NCI-H748 (cell line): ENCODE results near the gene ACVR2B.

Experiments used
- DNase-seq: peaks from one replicate; lab custom pipeline; 2025; ENCODE audit not compliant: unreplicated experiment; lab: John Stamatoyannopoulos, UW

ACVR2B gene

DNA sequence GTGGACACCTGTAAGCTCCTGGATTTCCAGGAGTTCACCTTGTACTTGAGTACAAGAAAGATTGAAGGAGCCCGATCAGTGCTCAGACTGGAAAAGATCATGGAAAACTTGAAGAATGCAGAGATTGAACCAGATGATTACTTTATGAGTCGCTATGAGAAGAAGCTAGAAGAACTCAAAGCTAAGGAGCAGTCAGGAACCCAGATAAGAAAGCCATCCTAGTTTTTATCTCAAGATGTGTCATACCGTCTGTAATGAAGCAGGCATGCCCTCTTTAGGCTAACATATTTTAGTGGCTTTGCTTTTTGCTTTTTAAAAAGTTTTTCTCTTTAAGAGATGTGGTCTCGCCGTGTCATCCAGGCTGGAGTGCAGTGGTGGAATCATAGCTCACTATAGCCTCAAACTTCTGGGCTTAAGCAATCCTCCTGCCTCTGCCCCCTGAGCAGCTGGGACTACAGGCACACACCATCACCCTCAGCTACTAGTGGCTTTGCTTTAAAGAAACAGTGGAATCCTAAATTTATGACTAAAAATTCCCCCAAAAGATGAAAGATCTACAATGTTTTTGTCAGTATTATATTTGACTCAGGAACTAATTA lies 70.5 kb downstream of the ACVR2B start:
- no peak for DNase-seq

DNA sequence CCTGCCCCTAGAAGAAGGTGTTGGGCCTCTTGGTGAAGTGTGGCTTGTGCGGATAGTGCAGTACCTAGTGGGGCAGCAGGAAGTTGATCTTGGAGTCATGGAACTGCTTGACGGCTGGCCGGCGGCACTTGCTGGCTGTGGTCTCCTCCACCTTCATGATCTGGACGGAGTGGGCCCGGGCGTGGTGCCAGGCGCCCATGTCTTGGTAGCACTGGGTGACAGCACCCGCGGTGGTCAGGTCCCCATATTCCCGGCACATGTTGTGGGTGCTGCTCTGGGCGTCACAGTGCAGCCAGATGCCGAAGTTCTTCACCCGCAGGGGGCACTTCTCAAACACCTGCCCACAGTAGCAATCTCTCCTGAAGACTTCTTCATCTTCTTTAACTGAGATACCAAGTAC lies 73.1 kb downstream of the ACVR2B start:
- DNase-seq = no peak

DNA sequence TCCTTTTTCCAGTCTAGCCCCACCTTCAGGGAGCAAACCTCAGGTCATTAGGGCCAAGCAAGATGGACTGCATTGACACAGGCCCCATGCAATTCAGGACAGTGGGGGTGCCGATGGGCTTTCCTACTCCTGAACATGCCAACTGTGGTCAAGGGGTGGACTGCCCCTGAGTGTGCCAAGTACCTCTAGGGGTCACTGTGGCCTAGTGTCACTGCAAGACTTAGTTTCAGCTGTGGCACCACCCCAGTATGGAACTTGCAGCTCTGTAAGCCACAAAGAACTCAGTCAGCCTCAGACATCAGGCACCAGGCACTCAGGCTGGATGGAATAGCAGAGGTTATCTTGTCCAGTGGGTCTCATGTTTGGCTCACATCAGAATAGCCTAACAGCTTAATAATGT lies 74.8 kb downstream of the ACVR2B start:
- no peak for DNase-seq

DNA sequence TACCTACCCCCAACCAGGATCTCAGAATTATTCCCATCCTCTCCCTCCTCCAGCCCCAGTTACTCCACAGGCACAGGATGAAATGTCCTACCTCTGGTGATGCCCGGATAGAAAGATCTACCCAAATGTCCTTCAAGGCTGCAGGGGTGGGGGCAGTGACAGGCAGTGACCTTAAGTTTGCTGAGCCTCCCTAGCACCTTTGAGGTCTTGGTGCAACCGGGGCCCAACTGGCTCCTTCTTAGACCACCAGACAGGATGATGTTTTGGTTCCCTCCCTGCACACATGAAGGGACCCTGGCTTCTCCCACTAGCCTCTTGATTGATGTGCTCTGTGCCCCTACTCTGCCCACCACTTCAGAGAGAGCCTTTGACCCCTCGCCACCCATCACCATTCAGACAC lies 78.8 kb downstream of the ACVR2B start:
- no peak for DNase-seq

DNA sequence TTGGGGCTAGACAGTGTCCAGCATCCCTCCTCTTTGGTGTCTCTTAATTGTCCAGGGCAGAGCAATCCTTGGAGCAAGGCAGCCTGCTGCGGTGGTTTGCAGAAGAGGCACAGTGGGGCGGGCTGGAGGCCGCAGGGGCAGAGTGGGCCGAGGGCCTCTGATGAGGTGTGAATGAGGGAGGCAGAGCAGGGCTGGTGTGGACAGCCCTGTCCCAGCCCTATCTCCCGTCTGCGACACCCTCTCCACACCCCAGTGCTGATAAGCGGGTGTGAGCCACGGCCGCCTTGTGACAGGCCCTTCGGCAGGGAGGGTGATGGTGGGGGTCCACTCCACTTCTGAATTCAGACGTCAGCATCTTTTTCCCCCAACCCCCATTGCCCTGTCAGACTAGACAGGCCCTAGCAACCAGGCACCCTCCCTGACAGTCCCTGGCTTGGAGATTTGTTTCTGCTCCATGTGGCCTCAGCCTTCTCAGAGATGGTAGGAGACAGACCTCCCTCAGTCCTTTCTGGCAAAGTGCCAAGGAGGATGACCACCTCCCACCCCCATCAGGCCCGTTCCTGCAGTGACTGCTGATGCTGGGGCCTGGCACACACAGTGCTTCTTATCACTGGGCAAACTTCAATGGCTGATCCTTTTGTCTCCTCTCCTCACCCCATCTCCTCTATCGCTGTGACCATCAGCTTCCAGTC lies 79.7 kb downstream of the ACVR2B start:
- no peak for DNase-seq

DNA sequence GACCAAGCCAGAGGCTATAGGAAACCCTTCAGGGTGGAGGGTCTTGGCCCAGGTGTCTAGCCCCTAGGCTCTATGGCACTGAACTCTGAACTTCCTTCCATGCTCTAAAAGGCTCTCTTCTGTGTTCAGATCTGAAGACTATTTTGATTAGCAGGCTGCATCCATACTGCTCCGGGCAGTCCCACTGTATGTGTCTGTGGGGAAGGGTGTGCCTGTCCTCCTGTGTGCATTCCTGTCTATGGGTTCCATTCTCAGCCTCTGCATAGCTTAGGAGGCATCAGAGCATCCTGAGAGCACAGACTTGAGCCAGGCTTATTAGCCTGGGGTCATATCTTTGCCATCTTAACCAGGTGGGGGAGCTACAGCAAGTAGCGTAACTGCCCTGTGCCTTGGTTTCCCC lies 80.5 kb downstream of the ACVR2B start:
- no peak for DNase-seq

DNA sequence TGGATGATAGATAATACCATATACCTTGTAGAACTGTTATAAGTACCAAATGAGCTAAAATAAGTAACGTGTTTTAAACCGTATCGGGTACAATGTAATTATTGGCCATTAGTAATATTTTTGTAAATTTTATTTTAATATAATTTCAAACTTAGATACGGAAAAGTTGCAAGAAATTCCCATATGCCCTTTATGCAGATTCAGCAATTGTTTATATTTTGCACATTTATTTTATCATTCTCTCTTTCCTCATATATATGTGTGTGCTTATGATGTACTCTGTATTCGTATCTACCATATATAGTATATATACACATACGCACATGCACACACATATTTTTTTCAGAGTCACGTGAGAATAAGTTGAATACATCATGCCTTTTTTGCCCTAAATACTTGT lies 80.9 kb downstream of the ACVR2B start:
- DNase-seq = no peak

DNA sequence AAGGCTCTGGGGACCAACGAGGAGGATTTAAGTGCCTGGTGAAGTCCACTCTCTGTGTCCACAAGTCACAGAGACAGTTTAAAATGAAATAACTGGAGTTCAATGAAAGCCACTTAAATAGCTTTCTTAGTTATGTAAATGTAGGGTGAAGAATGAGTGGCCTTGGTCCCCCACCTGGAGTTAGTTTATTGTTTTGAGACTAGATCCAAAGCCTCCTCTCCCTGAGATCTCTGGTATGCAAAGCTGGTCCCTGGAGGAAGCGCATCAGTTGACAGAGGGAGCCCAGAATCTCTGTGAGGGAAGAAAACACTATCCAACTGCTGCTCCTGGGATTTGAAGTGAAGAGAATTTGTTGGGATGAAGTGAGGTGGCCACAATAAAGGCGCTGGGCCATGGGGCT lies 83.0 kb downstream of the ACVR2B start:
- DNase-seq = no peak

DNA sequence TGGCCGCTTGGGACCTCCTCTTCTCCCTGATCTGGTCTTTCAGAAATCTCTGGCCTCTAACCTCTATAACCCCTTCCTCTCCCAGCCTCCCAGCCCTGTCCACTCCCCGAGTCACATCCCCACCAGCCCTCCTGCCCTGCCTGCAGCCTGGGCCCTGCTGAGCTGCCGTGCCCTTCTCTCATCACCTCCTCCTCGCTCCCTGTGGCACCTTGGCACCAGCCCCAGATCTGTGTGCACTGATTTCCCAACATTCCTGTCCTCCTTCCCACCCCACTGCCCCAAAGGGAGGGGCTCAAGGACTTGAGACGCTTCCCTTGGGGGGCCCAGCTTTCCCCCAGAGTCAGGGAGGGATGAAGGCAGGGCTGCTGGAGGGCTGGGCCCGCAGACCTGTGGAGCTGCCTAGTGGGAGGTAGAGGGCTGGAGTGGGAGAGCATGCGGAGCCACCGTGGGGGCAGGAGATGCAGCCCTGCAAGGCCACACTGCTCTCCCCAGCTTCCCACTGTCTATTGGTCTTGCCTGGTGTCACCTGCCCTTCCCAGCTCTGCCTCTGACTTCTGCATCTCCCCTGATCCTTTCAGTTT lies 85.2 kb downstream of the ACVR2B start:
- DNase-seq = no peak

DNA sequence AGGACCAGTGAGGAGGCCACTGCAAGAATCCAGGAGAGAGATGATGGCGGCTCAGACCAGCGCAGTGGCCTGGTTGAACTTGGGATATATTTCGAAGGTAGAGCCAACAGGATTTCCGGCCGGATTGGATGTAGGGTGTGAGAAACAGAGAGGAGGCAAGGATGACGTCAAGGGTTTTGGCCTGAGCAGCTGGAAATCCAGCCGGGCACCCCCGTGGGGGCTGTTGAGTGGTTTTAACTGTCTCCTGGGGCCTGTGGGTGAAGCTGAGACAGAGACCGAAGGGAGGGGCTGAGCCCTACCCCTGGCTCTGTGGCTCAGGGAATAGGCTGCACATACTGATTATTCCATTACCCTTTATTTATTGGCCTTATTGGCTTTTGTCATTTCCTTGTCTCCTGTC lies 88.1 kb downstream of the ACVR2B start:
- DNase-seq = no peak
